GM12878 (cell line): ENCODE results near the gene TLDC2. TPM values are rescaled to one million over a fixed set of nuclear protein-coding genes. Genes with fewer than 3 reads are reported as not detected.
"Not testable (repeated sequence)": the region's sequence is repeated elsewhere in the genome, so short reads cannot be mapped to it uniquely, and the experiment has no call there.

Experiments
- ATAC-seq: fragments of 200-7000 bp; cut with Tn5 transposase; 3 replicates; pipeline ENCODE4 v1.9.1; 2020; ENCODE audit warnings: mild to moderate bottlenecking, moderate library complexity
- BruUV-seq: library from RNA; stranded (reverse); fragments of 400-500 nt; replicated peaks from 2 replicates; lab custom pipeline; 2021; lab: Mats Ljungman, UMichigan
- CTCF ChIA-PET: fragments of 300-600 bp; sonication (Branson Sonifier 250); formaldehyde crosslinking; extraction: SDS; loops from one replicate; lab custom pipeline; 2021; ENCODE audit warnings: inconsistent platforms; lab: Yijun Ruan, JAX
- POLR2A ChIA-PET: fragments of 350-600 bp; formaldehyde crosslinking; extraction: SDS; loops from one replicate; lab custom pipeline; 2021; ENCODE audit warnings: inconsistent platforms; lab: Charles Lee
- RAD21 ChIA-PET: fragments of 300-600 bp; sonication (Branson Sonifier 250); formaldehyde crosslinking; loops from one replicate; lab custom pipeline; 2023; ENCODE audit warnings: antibody characterized with exemption; ENCODE audit not compliant: unreplicated experiment; lab: Charles Lee
- SMC1A ChIA-PET: fragments of 300-600 bp; sonication (Branson Sonifier 250); formaldehyde crosslinking; loops from one replicate; lab custom pipeline; 2023; ENCODE audit not compliant: unreplicated experiment, uncharacterized antibody; lab: Charles Lee
- DNase-seq: peaks from one replicate; pipeline ENCODE4 v3.0.0-alpha.2; 2011; ENCODE audit warnings: low read depth, low spot score
- FAIRE-seq: peaks from 3 replicates; lab custom pipeline; 2011; peaks lifted over from hg19 to GRCh38; lab: Jason Lieb, UNC
- H2AFZ ChIP-seq: 2 replicates; pipeline ENCODE4 v1.6.0; 2011; ENCODE audit warnings: low read depth, low read length, control low read depth; ENCODE audit not compliant: control insufficient read depth
- H3K27ac ChIP-seq: 2 replicates; pipeline ENCODE4 v1.5.1; 2011; ENCODE audit warnings: control low read depth; ENCODE audit not compliant: control insufficient read depth, insufficient read depth
- H3K27me3 ChIP-seq, 2 experiments: replicated peaks in 1 of 2; 2 replicates each; pipeline versions ENCODE4 v1.6.0 to v1.6.1; 2011; ENCODE audit warnings: low read length in 1 of 2; ENCODE audit not compliant: control insufficient read depth in 2 of 2, insufficient read depth in 2 of 2
- H3K36me3 ChIP-seq, 2 experiments: 2 replicates each; pipeline ENCODE4 v1.5.1; 2011; ENCODE audit warnings: low read length in 1 of 2; ENCODE audit not compliant: control insufficient read depth in 2 of 2, insufficient read depth in 2 of 2
- H3K4me1 ChIP-seq: 2 replicates; pipeline ENCODE4 v1.6.1; 2011; ENCODE audit warnings: mild to moderate bottlenecking, low read length, moderate library complexity, mixed read lengths; ENCODE audit not compliant: control insufficient read depth, insufficient read depth
- H3K4me2 ChIP-seq: 2 replicates; pipeline ENCODE4 v1.6.0; 2011; ENCODE audit warnings: control low read depth; ENCODE audit not compliant: control insufficient read depth, insufficient read depth
- H3K4me3 ChIP-seq: fragments of 200-600 bp; sonication (generic); 2 replicates; pipeline ENCODE4 v1.5.1; 2016
- H3K79me2 ChIP-seq: 2 replicates; pipeline ENCODE4 v1.6.0; 2011; ENCODE audit warnings: low read length; ENCODE audit not compliant: control insufficient read depth, insufficient read depth
- H3K9ac ChIP-seq: 2 replicates; pipeline ENCODE4 v1.8.0; 2011; ENCODE audit warnings: low read length, control low read depth, mixed read lengths; ENCODE audit not compliant: control insufficient read depth, insufficient read depth
- H3K9me3 ChIP-seq: replicated peaks from 3 replicates; pipeline ENCODE4 v1.5.1; 2011; ENCODE audit warnings: mild to moderate bottlenecking, low read length; ENCODE audit not compliant: control insufficient read depth, insufficient read depth
- H4K20me1 ChIP-seq: 2 replicates; pipeline ENCODE4 v1.6.0; 2011; ENCODE audit not compliant: control insufficient read depth, insufficient read depth
- HDAC2 ChIP-seq: fragments of 200-600 bp; sonication (generic); IDR thresholded peaks from 2 replicates; pipeline ENCODE4 v1.6.1; 2017
- LARP7 ChIP-seq: fragments of 450-650 bp; IDR thresholded peaks from 2 replicates; pipeline ENCODE4 v1.6.1; 2017; ENCODE audit warnings: mild to moderate bottlenecking
- PAX8 ChIP-seq: fragments of 450-650 bp; IDR thresholded peaks from 2 replicates; pipeline ENCODE4 v1.6.1; 2017; ENCODE audit warnings: mild to moderate bottlenecking, moderate library complexity
- PBX3 ChIP-seq: IDR thresholded peaks from 2 replicates; pipeline ENCODE4 v1.6.1; 2011; ENCODE audit warnings: mild to moderate bottlenecking, low read depth, low read length, moderate library complexity; ENCODE audit not compliant: insufficient replicate concordance
- POLR2AphosphoS5 ChIP-seq: IDR thresholded peaks from 2 replicates; pipeline ENCODE4 v1.6.1; 2011; ENCODE audit warnings: mild to moderate bottlenecking, low read length, inconsistent platforms
- WGBS: methylation state at CpG from one replicate; pipeline ENCODE4 v1.1.6; 2016; ENCODE audit warnings: low lambda C conversion rate; ENCODE audit not compliant: insufficient replicate concordance, insufficient coverage; ENCODE audit errors: missing lambda C conversion rate; 5-methylcytosine and 5-hydroxymethylcytosine counted together
- in situ Hi-C: fragments of 300-500 bp; cut with MboI; formaldehyde crosslinking; loops from 9 replicates; pipeline ENCODE4 v1.14.3; 2018; ENCODE audit warnings: mixed read lengths
- intact Hi-C: fragments of 100-400 bp; cut with micrococcal nuclease; formaldehyde crosslinking; loops from one replicate; pipeline ENCODE4 v1.14.2; 2022; ENCODE audit not compliant: unreplicated experiment
- polyA plus RNA-seq, 11 experiments: library from polyadenylated mRNA; depleted of rRNA in 4 of 11; unstranded in 6 of 11; stranded (reverse) in 5 of 11; fragments of >200 nt; fragmentation: Nextera tagmentation in 4 of 11; fragmentation: Illumina TruSeq in 1 of 11; extraction: Ambion mirVana in 4 of 11; extraction: Trizol in 1 of 11; gene quantifications; 1 replicate in 1 of 11; 2 replicates in 10 of 11; pipeline versions ENCODE4 v1.2.1 to v1.2.3, GENCODE V29; 2011 to 2016; ENCODE audit warnings: inconsistent platforms in 2 of 11, missing spikeins in 2 of 11, low read depth in 1 of 11
- total RNA-seq, 4 experiments: library from RNA; depleted of rRNA in 3 of 4; stranded (reverse); fragments of >200 nt in 3 of 4; fragmentation: Illumina TruSeq in 1 of 4; extraction: Trizol in 1 of 4; gene quantifications; 2 replicates each; pipeline versions ENCODE4 v1.2.1 to v1.2.3, GENCODE V29; 2013 to 2021

Gene TLDC2
- total and polyA plus RNA-seq, 10 of the 15 experiments (the other 5 are each of a cell fraction or from before 2014, with no cell fraction given) = 0.05 to 0.41 (median 0.21) TPM

DNA sequence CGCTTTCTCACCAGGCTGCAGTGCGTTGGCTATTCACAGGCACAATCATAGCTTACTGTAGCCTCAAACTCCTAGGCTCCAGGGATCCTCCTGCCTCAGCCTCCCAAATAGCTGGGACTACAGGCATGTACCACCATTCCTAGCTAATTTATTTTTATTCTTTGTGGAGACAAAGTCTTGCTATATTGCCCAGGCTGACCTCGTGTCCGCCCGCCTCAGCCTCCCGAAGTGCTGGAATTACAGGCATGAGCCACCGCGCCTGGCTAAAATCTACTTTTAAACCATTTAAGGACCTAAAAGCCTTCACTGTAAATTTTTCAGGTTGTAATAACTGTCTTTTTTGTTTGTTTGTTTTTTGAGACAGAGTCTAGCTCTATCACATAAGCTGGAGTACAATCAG, 60.4 kb downstream of the TLDC2 start (continued):
- no peak for TF ChIP-seq PBX3
- TF ChIP-seq LARP7 = no peak
- TF ChIP-seq POLR2AphosphoS5 = no peak
- TF ChIP-seq PAX8 = no peak
- TF ChIP-seq HDAC2 = no peak

- peaks cover 1 to 10% of the 10 kb centered on the region in 2 experiments; a peak in 3 of 4 replicates for H3K36me3 ChIP-seq
- FAIRE-seq, H3K79me2 ChIP-seq, ATAC-seq, RAD21 ChIA-PET, H4K20me1 ChIP-seq, H3K27me3 ChIP-seq, H3K9me3 ChIP-seq, intact Hi-C loops, H3K4me2 ChIP-seq, POLR2A ChIA-PET, DNase-seq, H2AFZ ChIP-seq, in situ Hi-C loops, H3K4me3 ChIP-seq, H3K4me1 ChIP-seq, H3K9ac ChIP-seq, H3K27ac ChIP-seq, BruUV-seq: not testable (repeated sequence)
- ChIA-PET CTCF (interaction anchor here (1.1 kb wide), 1 partner anchor 18 kb away, joined by 4 read pairs; no protein-coding TSS in a partner anchor), SMC1A (interaction anchor here (1.4 kb wide), 1 partner anchor 19 kb away, joined by 3 read pairs; no protein-coding TSS in a partner anchor)
- WGBS = 88% methylated on average over 9 of the region's 9 CpGs
Observed at GRCh38 chr20:36936761-36937401, 60.9 kb downstream of the TLDC2 start.
